HG03432 (cell line): ENCODE data around the gene CCDC83.
"Not testable (repeated sequence)": the region's sequence is repeated elsewhere in the genome, so short reads cannot be mapped to it uniquely, and the experiment has no call there.

Source experiments
- ATAC-seq: cut with Tn5 transposase; IDR thresholded peaks from one replicate; pipeline ENCODE4 v1.9.1; 2021; ENCODE audit warnings: mild to moderate bottlenecking, moderate library complexity; ENCODE audit not compliant: unreplicated experiment

CCDC83 gene

GRCh38 chr11:85939099-85940015 lies 84.2 kb downstream of the CCDC83 start:
- no peak for ATAC-seq

DNA sequence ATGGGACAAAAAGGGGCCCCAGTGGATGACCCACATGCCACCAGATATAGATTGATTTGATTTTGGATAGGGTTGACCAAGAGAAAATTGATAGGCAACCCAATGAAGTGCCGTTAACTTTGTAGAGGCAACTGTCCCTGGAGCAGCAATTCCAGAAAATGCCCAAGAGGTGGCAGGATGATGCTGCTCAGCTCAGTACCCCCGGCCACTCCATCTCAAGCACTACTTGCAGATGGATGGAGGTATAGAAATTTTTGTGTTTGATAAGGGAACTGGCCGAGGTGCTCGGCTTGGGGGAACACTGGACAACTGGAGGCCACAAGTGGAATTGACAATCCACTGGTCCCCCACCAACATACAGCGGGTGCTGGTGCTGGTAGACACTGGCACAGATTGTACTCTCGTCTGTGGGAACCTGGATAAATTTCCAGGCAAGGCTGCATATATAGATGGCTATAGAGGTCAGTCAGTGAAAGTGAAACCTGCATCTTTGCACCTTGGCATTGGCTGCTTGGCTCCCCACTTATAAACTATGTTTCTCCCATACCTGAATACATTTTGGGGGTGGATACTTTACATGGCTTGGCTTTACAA lies 86.3 kb downstream of the CCDC83 start:
- peak; percentile 75 for ATAC-seq

DNA sequence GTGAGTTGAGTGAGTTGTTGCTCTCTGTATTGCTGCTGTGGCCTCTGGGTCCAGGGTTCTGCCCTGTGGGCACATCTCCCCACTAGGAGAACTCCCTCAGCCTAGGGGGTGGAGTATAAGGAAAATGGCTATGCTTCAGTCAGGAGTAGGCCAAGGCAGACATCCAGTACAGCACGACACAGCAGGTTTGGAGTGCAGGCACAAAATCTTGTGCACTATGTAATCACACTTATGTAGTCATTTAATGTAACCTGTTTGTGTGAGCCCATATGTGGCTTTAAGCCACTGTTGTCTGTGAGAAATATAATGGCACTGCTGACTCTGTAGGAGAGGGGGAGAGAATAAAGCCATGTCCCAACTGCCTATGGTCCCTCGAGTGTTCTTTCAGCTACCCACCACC lies 90.1 kb downstream of the CCDC83 start:
- no peak for ATAC-seq

DNA sequence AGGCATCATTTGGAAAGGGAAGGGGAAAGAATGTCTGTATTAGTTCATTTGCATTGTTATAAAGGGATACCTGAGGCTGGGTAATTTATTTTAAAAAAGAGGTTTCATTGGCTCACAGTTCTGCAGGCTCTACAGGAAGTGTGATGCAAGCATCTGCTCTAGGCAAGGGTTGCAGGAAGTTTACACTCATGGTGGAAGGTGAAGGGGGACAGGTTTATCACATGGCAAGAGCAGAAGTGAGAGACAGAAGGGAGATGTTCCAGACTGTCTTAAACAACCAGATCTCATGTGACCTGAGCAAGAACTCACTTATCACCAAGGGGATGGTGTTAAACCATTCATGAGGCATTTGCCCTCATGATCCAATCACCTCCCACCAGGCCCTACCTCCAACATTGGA lies 90.6 kb downstream of the CCDC83 start:
- ATAC-seq: no peak

GRCh38 chr11:85946221-85946620 lies 91.0 kb downstream of the CCDC83 start:
- no peak for ATAC-seq

DNA sequence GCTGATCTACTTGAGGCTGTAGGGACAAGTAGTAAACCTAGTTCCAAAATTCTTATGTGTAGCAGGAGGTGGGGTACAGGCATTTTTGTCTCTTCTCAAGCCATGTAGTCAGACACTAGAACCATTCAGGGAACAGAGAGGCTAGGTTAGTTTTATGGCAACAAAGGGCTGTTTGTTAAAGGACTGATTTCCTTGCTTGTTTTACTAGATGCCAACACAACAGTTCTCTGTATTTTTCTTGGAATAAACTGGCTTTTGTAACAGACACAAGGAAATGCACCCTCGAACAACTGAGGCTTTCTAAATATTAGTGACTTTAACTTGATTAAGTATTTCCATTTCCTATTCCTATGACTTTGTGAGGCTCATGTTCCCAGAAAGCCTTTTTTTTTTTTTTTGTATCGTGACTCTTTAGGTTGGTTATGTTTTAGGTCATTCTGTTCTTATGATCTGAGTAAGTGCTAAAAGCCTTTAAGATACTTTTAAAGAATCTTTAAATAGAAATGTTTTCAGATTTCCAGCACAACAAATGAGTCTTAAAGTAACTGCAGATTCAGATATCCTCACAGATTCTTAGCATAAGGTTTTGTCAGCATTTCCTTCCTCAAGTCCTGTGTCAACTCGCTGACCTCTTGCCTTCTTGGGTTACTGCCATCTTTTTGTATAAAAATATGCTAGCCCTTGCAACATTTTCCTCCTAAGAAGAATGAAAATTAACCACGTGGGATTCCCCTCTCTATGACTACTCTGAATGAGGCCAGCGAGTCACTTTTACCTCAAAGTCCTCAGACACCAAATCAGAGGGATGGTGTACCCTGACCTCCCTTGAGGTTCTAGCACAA lies 92.5 kb downstream of the CCDC83 start:
- ATAC-seq: peak; percentile 62

DNA sequence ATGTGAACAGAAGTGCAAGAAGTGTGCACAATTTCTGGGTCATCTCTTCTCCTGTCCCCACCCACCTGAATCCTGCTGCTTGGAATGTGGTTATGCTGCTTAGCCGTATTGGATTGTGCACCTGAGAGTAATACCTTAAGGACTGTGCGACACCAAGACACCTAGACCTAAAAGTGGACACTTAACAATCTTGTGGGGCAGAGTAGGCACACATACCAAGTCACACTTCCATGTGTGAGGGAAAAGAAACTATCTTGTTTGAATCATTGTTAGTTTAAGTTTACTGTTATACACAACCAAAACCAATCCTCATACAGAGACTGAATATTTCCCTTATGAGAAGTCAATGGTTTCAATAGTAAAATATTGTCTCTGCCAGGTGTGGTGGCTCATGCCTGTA lies 93.7 kb downstream of the CCDC83 start:
- ATAC-seq: peak; percentile 37

DNA sequence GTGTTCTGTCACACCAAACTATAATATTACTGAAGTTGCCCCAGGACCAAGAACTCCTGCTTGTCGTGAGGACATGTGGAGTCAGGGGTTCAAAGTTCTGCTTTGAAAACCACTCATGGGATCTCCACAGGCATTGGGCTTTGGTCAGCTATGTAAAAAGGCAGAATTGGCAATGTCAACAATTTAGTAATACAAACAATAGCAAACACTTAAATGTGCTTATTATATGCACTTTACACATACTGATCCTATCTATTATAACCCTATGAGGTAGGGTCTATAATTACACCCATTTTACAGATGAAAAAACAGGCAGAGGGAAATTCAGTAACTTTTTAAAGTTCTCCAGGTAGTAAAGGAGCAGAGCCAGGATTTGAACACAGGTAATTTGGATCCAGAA lies 94.6 kb downstream of the CCDC83 start:
- no peak for ATAC-seq

GRCh38 chr11:85950317-85951048 lies 95.3 kb downstream of the CCDC83 start:
- no peak for ATAC-seq

DNA sequence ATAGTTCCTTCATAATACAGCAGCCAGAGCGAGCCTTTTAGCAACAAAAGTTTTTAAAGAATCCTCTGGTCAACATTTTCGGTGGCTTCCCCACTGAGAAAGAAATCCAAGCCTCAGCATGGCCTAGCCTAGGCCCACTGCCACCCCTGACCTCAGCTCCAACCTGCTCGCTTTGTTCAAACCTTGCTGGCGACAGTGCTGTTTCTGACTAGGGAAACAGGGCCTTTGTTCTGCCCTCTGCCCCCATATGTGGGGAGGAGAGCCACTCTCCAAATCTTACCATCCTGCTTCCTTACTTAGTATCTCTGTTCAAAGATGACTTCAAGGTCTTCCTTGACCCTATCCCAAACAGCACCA lies 95.8 kb downstream of the CCDC83 start:
- no peak for ATAC-seq

DNA sequence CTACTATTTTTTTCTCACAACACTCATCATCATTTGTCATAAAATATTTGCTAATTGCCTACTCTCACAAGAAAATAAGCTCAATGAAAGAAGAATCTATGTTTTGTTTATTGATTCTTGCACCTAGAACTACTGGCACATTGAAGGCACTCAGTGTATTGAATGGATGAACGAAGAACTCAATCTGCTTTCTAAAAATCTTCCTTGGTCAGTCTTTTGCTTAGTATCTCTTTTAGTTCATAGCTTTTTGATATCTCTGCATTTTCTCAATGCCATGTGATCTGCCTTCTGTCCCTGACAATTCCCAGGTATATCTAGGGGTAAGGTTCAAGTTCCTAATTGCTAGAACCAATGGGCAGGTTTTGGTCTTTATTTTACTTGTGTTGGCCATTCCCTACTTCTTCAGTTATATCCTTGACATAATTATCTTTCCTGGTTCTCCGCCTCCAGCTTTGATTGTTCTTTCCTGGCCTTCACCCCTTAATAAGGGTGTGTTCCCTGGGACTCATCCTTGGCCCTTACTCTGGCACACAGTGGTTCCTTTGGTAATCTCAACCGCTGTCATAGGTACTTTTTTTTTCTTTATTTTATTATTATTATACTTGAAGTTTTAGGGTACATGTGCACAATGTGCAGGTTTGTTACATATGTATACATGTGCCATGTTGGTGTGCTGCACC lies 96.4 kb downstream of the CCDC83 start:
- ATAC-seq: no peak

GRCh38 chr11:85952108-85952485 lies 96.9 kb downstream of the CCDC83 start:
- ATAC-seq: not testable (repeated sequence)

- no peak for ATAC-seq
Observed at GRCh38 chr11:85953491-85954143, 98.4 kb downstream of the CCDC83 start.

DNA sequence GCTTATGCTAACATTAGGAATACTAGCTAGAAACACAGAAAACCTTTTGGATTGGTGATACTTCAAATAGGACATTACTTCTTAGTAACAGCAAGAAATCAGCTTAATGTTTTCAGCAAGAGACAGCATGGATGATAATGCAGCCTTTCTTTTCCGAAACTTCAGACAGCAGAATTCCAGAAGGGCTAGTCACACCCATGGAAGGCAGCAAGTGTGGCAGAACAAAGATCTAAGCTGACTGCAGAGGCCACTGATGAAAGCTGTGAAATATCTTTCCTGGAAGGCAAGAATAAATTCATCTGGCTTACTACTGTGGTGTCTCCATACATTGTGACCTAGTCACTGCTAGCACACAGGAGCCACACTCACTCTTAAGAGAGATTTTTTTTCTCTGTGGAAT lies 100.3 kb downstream of the CCDC83 start:
- no peak for ATAC-seq

- ATAC-seq: peak; percentile 66
Observed at GRCh38 chr11:85960678-85961077, 105.5 kb downstream of the CCDC83 start.

GRCh38 chr11:85961130-85961529 lies 105.9 kb downstream of the CCDC83 start:
- ATAC-seq: no peak

GRCh38 chr11:85961930-85962363 lies 106.8 kb downstream of the CCDC83 start:
- no peak for ATAC-seq

GRCh38 chr11:85965202-85965601 lies 110.0 kb downstream of the CCDC83 start:
- ATAC-seq: no peak

DNA sequence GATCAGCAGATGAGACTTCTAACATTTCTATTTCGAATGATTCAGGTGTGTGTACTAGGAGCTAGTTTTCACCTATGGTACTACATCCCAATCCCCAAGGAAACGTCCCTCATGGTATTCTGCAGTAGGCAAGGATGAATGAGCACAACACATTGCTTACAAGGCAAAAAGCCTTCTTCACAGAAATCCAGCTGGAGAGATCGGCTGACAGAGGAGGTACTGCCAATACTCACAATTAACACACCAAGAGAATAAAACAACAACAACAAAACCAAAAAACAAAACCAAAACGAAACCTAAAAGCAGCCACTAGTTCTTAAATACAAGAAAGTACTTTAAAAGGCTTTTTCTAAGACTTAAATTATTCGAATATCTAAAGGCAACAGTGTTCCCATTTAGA lies 112.3 kb downstream of the CCDC83 start:
- ATAC-seq: no peak
